Aorta (tissue), 5 donors: ENCODE results near the gene CLOCK. TPM values are rescaled to one million over a fixed set of nuclear protein-coding genes. Genes with fewer than 3 reads are reported as not detected.

Experiments
- ATAC-seq: fragments of 200-7000 bp; cut with Tn5 transposase; one replicate; pipeline ENCODE4 v1.9.1; 2022; ENCODE audit warnings: moderate library complexity; ENCODE audit not compliant: low FRiP score
- DNase-seq, 2 donors: peaks; one replicate each; pipeline ENCODE4 v3.0.0-alpha.2; 2020
- H3K27ac ChIP-seq, 2 donors: one replicate each; pipeline ENCODE4 v1.5.1; 2013; ENCODE audit warnings: low read length in 2 of 2, mild to moderate bottlenecking in 2 of 2, moderate library complexity in 2 of 2, control low read depth in 1 of 2, inconsistent platforms in 1 of 2, low read depth in 1 of 2
- H3K27me3 ChIP-seq, 2 donors: one replicate each; pipeline ENCODE4 v1.6.1; 2013; ENCODE audit warnings: control low read depth in 1 of 2, low read length in 1 of 2, mild to moderate bottlenecking in 1 of 2, moderate library complexity in 1 of 2; ENCODE audit not compliant: insufficient read depth in 2 of 2, control insufficient read depth in 1 of 2
- H3K36me3 ChIP-seq, 2 donors: one replicate each; pipeline ENCODE4 v1.6.1; 2013; ENCODE audit warnings: control low read depth in 1 of 2, low read length in 1 of 2, mild to moderate bottlenecking in 1 of 2; ENCODE audit not compliant: insufficient read depth in 2 of 2, control insufficient read depth in 1 of 2
- H3K4me1 ChIP-seq, 2 donors: one replicate each; pipeline ENCODE4 v1.6.1; 2013; ENCODE audit warnings: low read length in 2 of 2, control low read depth in 1 of 2, mild to moderate bottlenecking in 1 of 2, moderate library complexity in 1 of 2; ENCODE audit not compliant: insufficient read depth in 2 of 2, control insufficient read depth in 1 of 2
- H3K4me3 ChIP-seq, 2 donors: one replicate each; pipeline ENCODE4 v1.5.1; 2013; ENCODE audit warnings: low read length in 2 of 2, control low read depth in 1 of 2, mild to moderate bottlenecking in 1 of 2
- H3K9me3 ChIP-seq: one replicate; pipeline ENCODE4 v1.6.1; 2013; ENCODE audit warnings: mild to moderate bottlenecking, low read length; ENCODE audit not compliant: control insufficient read depth
- WGBS, 2 donors: extraction: QIAGEN DNeasy Blood & Tissue Kit; methylation state at CpG; one replicate each; pipeline ENCODE4 v1.1.7; 2013; 5-methylcytosine and 5-hydroxymethylcytosine counted together
- intact Hi-C, 2 donors: fragments of 100-400 bp; cut with DNase I; formaldehyde crosslinking; loops; one replicate each; pipeline versions ENCODE4 v1.14.2 to v1.15.0; 2022
- polyA plus RNA-seq, 2 donors: library from polyadenylated mRNA; stranded (reverse); fragments of 200-250 nt; gene quantifications; one replicate each; pipeline ENCODE4 v1.2.3, GENCODE V29; 2013
- total RNA-seq, 2 donors: library from RNA; stranded (reverse); fragmentation: NEBNext Ultra II Directional; extraction: Animal tissue kit (Norgen Biotek cat#: 25700); gene quantifications; one replicate each; pipeline ENCODE4 v1.2.1, GENCODE V29; 2021
- donor health status: healthy with polysubstance abuse.
- donor health status: Bipolar disorder and iron deficiency.
- donor health status: DM: no; HTN: no; CAD: no.
- donor health status: DM: no; HTN: no; CAD: no.
- donor health status: DM: yes; HTN: yes; CAD: no.

The CLOCK gene
- total and polyA plus RNA-seq, 4 donors = 4.8 to 36.8 (median 19.0) TPM

DNA sequence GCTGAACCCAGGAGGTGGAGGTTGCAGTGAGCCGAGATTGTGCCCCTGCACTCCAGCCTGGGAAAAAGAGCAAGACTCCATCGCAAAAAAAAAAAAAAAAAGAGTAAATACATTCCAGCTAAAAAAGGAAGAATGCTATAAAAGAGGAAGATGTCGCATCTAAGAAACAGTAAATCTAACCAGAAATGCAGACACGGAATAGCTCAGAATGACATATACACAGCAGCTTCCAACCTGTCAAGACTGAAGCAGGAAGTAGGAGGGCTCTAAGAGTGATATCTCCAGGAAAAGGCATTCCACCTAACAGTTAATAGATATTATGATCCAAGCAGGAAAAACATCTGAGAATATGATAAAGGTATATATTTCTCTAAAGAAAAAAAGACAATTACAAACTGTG is 16.0 kb downstream of the CLOCK start:
- no peak overlapping the region for H3K4me3 ChIP-seq
- H3K27ac ChIP-seq = no peak overlapping the region
- DNase-seq = no peak
- intact Hi-C loops = no loop called here
- ATAC-seq = no peak
- H3K4me1 ChIP-seq = peaks cover 0 to 2% of the 10 kb centered on the region in 2 donors
- H3K9me3 ChIP-seq = no peaks in the 10 kb centered on the region
- H3K36me3 ChIP-seq = no peaks in the 10 kb centered on the region
- WGBS, 2 donors = 95 to 97% methylated on average over 4 of the region's 4 CpGs
- no peaks in the 10 kb centered on the region for H3K27me3 ChIP-seq

DNA sequence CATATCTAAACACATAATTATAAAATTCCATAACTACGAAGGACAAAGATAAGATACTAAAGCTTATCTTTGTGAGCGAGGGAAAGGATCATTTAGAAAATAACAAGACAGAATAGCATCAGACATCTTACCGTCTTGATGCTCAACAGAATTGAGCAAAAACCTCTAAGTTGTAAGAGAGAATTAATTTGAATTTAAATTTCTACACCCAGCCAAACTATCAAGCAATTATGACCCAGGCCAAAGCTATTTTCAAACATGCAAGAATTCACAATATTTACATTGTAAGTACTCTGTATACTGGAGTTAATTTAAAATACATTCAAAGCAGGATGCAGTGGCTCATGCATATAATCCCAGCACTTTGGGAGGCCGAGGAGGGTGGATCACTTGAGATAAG is 16.5 kb downstream of the CLOCK start:
- DNase-seq (no peak), ATAC-seq (no peak)
- no peak overlapping the region for H3K27ac ChIP-seq
- H3K9me3 ChIP-seq = no peaks in the 10 kb centered on the region
- no peaks in the 10 kb centered on the region for H3K36me3 ChIP-seq
- H3K4me1 ChIP-seq = peaks cover 0 to 2% of the 10 kb centered on the region in 2 donors
- WGBS, 2 donors = 79 to 83% methylated on average over 4 of the region's 4 CpGs
- no peak overlapping the region for H3K4me3 ChIP-seq
- intact Hi-C loops = no loop called here
- no peaks in the 10 kb centered on the region for H3K27me3 ChIP-seq

GRCh38 chr4:55528491-55528890 is 18.2 kb downstream of the CLOCK start:
- no peak overlapping the region for H3K27ac ChIP-seq
- H3K27me3 ChIP-seq = no peaks in the 10 kb centered on the region
- H3K4me3 ChIP-seq = no peak overlapping the region
- DNase-seq = no peak
- 94 to 97% methylated on average over 3 of the region's 3 CpGs for WGBS, 2 donors
- H3K36me3 ChIP-seq = no peaks in the 10 kb centered on the region
- intact Hi-C loops = no loop called here
- H3K4me1 ChIP-seq = peaks cover 0 to 2% of the 10 kb centered on the region in 2 donors
- no peak for ATAC-seq
- no peaks in the 10 kb centered on the region for H3K9me3 ChIP-seq

DNA sequence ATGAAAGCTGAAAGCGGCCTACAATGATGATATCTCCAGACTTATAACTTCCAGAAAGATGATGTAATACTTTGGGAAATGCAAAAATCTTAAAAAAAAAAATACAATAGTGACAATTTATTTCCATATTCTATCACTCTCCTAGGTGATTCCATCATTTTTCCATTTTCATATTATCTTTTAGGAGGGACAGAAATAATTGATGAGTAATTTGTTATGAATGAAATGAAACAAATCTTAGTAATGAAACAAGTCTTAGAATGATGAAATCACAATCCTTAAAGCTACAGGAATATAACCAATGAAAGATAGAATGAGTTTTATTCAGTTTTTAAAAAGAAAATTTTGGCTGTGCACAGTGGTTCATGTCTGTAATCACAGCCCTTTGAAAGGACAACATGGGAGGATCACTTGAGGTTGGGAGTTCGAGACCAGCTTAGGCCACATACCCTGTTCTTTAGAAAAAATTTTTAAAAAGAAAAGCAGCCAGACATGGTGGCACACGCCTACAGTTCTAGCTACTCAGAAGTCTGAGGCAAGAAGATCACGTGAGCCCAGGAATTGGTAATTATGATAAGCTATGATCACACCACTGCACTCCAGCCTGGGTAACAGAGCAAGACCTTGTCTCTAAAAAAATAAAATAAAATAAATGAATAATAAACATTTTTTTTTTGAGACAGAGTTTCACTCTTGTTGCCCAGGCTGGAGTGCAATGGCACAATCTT is 21.7 kb downstream of the CLOCK start:
- Histone ChIP-seq H3K27me3 (no peaks in the 10 kb centered on the region), H3K4me3 (no peak overlapping the region), H3K36me3 (no peaks in the 10 kb centered on the region), H3K4me1 (peaks cover 0 to 2% of the 10 kb centered on the region in 2 donors), H3K27ac (no peak overlapping the region), H3K9me3 (no peaks in the 10 kb centered on the region)
- ATAC-seq (no peak), DNase-seq (no peak)
- intact Hi-C loops = no loop called here
- 90 to 96% methylated on average over 4 of the region's 4 CpGs for WGBS, 2 donors

DNA sequence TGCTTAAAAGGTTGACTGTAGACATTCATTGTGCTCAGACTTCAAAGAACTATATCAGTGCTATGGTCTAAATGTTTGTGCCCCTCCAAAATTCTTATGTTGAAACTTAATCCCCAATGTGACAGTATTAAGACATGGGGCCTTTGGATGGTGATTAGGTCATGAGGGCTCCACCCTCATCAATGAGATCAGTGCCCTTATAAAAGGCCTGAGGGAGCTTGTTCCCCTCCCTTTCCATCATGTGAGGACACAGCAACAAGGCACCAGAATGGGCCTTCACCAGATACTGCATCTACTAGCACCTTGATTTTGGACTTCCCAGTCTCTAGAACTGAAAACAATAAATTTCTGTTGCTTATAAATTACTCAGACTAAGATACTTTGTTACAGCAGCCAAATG is 28.3 kb downstream of the CLOCK start:
- ATAC-seq = no peak
- Histone ChIP-seq H3K9me3 (no peaks in the 10 kb centered on the region), H3K27ac (no peak overlapping the region), H3K4me1 (no peaks in the 10 kb centered on the region), H3K27me3 (no peaks in the 10 kb centered on the region), H3K4me3 (no peak overlapping the region), H3K36me3 (no peaks in the 10 kb centered on the region)
- no peak for DNase-seq
- intact Hi-C loops = no loop called here

GRCh38 chr4:55517526-55518229 is 29.0 kb downstream of the CLOCK start:
- no peaks in the 10 kb centered on the region for H3K4me1 ChIP-seq
- ATAC-seq (no peak), DNase-seq (no peak)
- intact Hi-C loops = no loop called here
- H3K27ac ChIP-seq = no peak overlapping the region
- no peaks in the 10 kb centered on the region for H3K36me3 ChIP-seq
- 97% methylated on average over 2 of the region's 2 CpGs for WGBS, 2 donors
- H3K4me3 ChIP-seq = no peak overlapping the region
- no peaks in the 10 kb centered on the region for H3K9me3 ChIP-seq
- no peaks in the 10 kb centered on the region for H3K27me3 ChIP-seq

DNA sequence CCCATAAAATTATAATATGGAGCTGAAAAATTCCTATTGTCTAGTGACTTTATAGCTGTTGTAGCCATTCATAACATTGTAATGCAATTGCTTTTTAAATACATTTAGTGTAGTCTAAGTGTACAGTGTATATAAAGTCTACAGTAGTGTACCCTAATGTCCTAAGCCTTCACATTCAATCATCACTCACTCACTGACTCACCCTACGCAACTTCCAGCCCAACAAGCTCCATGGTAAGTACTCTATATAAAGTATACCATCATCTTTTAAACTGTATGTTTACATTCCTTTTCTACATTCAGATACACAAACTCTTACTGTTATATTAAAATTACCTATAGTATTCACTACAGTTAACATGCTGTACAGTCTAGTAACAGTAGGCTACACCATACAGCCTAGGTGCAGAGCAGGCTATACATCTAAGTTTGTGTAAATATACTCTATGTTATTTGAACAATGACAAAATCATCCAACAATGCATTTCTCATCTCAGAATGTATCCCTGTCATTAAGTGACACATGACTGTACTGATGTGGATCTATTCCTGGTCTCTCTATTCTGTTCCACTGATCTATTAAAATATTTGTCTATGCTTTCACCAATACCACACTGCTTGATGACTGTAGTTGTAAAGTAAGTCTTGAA is 33.7 kb downstream of the CLOCK start:
- intact Hi-C loops = no loop called here
- no peak for DNase-seq
- H3K27me3 ChIP-seq = no peaks in the 10 kb centered on the region
- H3K4me1 ChIP-seq = no peaks in the 10 kb centered on the region
- no peak for ATAC-seq
- H3K27ac ChIP-seq = no peak overlapping the region
- H3K36me3 ChIP-seq = no peaks in the 10 kb centered on the region
- no peak overlapping the region for H3K4me3 ChIP-seq
- 99 to 100% methylated on average over 1 of the region's 1 CpG for WGBS, 2 donors
- H3K9me3 ChIP-seq = no peaks in the 10 kb centered on the region

GRCh38 chr4:55512077-55512476 is 34.6 kb downstream of the CLOCK start:
- intact Hi-C loops = no loop called here
- no peak for ATAC-seq
- WGBS, 2 donors = 99 to 100% methylated on average over 1 of the region's 1 CpG

DNA sequence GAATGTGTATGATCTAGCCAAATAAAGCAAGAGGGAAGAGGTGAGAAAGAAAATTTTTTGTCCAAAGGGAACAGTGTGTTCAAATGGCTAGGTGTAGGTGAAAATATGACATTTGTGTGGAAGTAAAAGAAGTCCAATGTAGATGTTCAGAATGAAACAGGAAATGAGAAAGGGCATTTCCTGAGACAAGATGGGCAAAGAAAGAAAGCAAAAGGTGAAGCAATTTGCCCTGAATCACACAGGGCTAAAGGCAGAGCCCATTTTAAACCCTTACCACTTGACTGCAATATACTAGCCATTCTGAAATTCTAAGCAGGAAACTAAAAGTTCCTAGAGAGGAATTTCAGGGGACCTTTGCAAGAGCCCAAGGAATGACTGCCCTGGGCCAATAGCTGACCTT is 36.0 kb downstream of the CLOCK start:
- intact Hi-C loops = no loop called here
- no peak for ATAC-seq

More at GRCh38 chr4:55512077-55512476, 34.6 kb downstream of the CLOCK start:
- Histone ChIP-seq H3K27me3 (no peaks in the 10 kb centered on the region), H3K9me3 (no peaks in the 10 kb centered on the region), H3K4me3 (no peak overlapping the region), H3K27ac (no peak overlapping the region), H3K4me1 (peaks cover 0 to 3% of the 10 kb centered on the region in 2 donors), H3K36me3 (no peaks in the 10 kb centered on the region)
- DNase-seq = no peak

More for the DNA sequence above, 36.0 kb downstream of the CLOCK start:
- Histone ChIP-seq H3K9me3 (no peaks in the 10 kb centered on the region), H3K36me3 (no peaks in the 10 kb centered on the region), H3K27ac (no peak overlapping the region), H3K4me3 (no peak overlapping the region), H3K27me3 (no peaks in the 10 kb centered on the region), H3K4me1 (peaks cover 0 to 3% of the 10 kb centered on the region in 2 donors)
- no peak for DNase-seq
